ENCODE measurements around the gene GCDH. TPM values are rescaled to one million over a fixed set of nuclear protein-coding genes. Genes with fewer than 3 reads are reported as not detected.
"Not testable (repeated sequence)": the region's sequence is repeated elsewhere in the genome, so short reads cannot be mapped to it uniquely, and the experiment has no call there.

GCDH gene
- total RNA-seq, 1 experiment from 2014 or later = 86.8 TPM

GRCh38 chr19:12885749-12886650, 5.0 kb upstream of the GCDH start:
- Histone ChIP-seq H3K36me3 (no peaks in the 10 kb centered on the region), H3K9me3 (peaks cover 37% of the 10 kb centered on the region), H3K4me3 (no peak overlapping the region), H3K27me3 (peaks cover 32% of the 10 kb centered on the region)
- DNase-seq = no peak

- DNase-seq = no peak
- peaks cover 37% of the 10 kb centered on the region for H3K9me3 ChIP-seq
- H3K27me3 ChIP-seq = peaks cover 32% of the 10 kb centered on the region
- H3K36me3 ChIP-seq = no peaks in the 10 kb centered on the region
- H3K4me3 ChIP-seq = no peak overlapping the region
Observed at GRCh38 chr19:12886651-12886968, 4.3 kb upstream of the GCDH start.

GRCh38 chr19:12886969-12887747, 3.8 kb upstream of the GCDH start, which contains the start of gene KLF1:
Gene KLF1 (minus strand): TSS chr19:12887201. CDS start chr19:12887140, 61 bp downstream.
- DNase-seq = no peak
- peaks cover 32% of the 10 kb centered on the region for H3K27me3 ChIP-seq
- H3K36me3 ChIP-seq = no peaks in the 10 kb centered on the region
- H3K4me3 ChIP-seq = no peak within 1 kb of the TSS
- peaks cover 33% of the 10 kb centered on the region for H3K9me3 ChIP-seq

GRCh38 chr19:12888006-12888603, 2.9 kb upstream of the GCDH start:
- Histone ChIP-seq H3K27me3 (peaks cover 30% of the 10 kb centered on the region), H3K36me3 (peaks cover 2% of the 10 kb centered on the region), H3K4me3 (no peak overlapping the region), H3K9me3 (peaks cover 25% of the 10 kb centered on the region)
- DNase-seq = no peak

GRCh38 chr19:12890299-12890786, 617 bp upstream of the GCDH start:
- H3K4me3 ChIP-seq = peak overlapping the region; percentile 94
- not testable (repeated sequence) for H3K9me3 ChIP-seq, DNase-seq
- H3K36me3 ChIP-seq = peaks cover 13% of the 10 kb centered on the region
- H3K27me3 ChIP-seq = peaks cover 22% of the 10 kb centered on the region

- Histone ChIP-seq H3K36me3 (peaks cover 17% of the 10 kb centered on the region), H3K27me3 (peaks cover 11% of the 10 kb centered on the region), H3K4me3 (peak overlapping the region; percentile 94), H3K9me3 (no peaks in the 10 kb centered on the region)
- no peak for DNase-seq
Observed at GRCh38 chr19:12891553-12892021, 627 bp downstream of the GCDH start.

GRCh38 chr19:12893582-12893981, 2.6 kb downstream of the GCDH start:
- Histone ChIP-seq H3K9me3 (no peaks in the 10 kb centered on the region), H3K4me3 (no peak overlapping the region), H3K36me3 (peaks cover 30% of the 10 kb centered on the region), H3K27me3 (no peaks in the 10 kb centered on the region; the same call in 1 of the 2 replicates)
- no peak for DNase-seq

- Histone ChIP-seq H3K4me3 (no peak overlapping the region), H3K36me3 (peaks cover 33% of the 10 kb centered on the region)
- DNase-seq = no peak
Observed at GRCh38 chr19:12896460-12896859, 5.5 kb downstream of the GCDH start.

GRCh38 chr19:12899891-12900518, 9.0 kb downstream of the GCDH start:
- Histone ChIP-seq H3K9me3 (no peaks in the 10 kb centered on the region), H3K36me3 (peaks cover 20% of the 10 kb centered on the region), H3K27me3 (no peaks in the 10 kb centered on the region), H3K4me3 (no peak overlapping the region)
- DNase-seq = no peak

More at GRCh38 chr19:12896460-12896859, 5.5 kb downstream of the GCDH start:
- no peaks in the 10 kb centered on the region for H3K27me3 ChIP-seq
- H3K9me3 ChIP-seq = no peaks in the 10 kb centered on the region

GRCh38 chr19:12907166-12907565, 16.2 kb downstream of the GCDH start:
- Histone ChIP-seq H3K27me3 (no peaks in the 10 kb centered on the region), H3K9me3 (no peaks in the 10 kb centered on the region), H3K4me3 (no peak overlapping the region), H3K36me3 (no peaks in the 10 kb centered on the region; the same call in 1 of the 2 replicates)
- DNase-seq = no peak

- H3K9me3 ChIP-seq = no peaks in the 10 kb centered on the region
- H3K36me3 ChIP-seq = no peaks in the 10 kb centered on the region
- no peak for DNase-seq
- H3K27me3 ChIP-seq = 0 out of 2 replicates have a peak, but pooled peaks cover 3% of the 10 kb centered on the region
- no peak overlapping the region for H3K4me3 ChIP-seq
Observed at GRCh38 chr19:12912571-12912970, 21.6 kb downstream of the GCDH start.

GRCh38 chr19:12913011-12913561, 22.1 kb downstream of the GCDH start:
- Histone ChIP-seq H3K36me3 (no peaks in the 10 kb centered on the region), H3K27me3 (0 out of 2 replicates have a peak, but pooled peaks cover 3% of the 10 kb centered on the region), H3K9me3 (no peaks in the 10 kb centered on the region), H3K4me3 (no peak overlapping the region)
- DNase-seq = no peak

GRCh38 chr19:12913851-12914690, 23.1 kb downstream of the GCDH start:
- Histone ChIP-seq H3K36me3 (no peaks in the 10 kb centered on the region), H3K9me3 (no peaks in the 10 kb centered on the region; the same call in 1 of the 2 replicates), H3K27me3 (0 out of 2 replicates have a peak, but pooled peaks cover 3% of the 10 kb centered on the region), H3K4me3 (no peak overlapping the region)
- DNase-seq = no peak

- not testable (repeated sequence) for H3K27me3 ChIP-seq, H3K9me3 ChIP-seq, H3K4me3 ChIP-seq, H3K36me3 ChIP-seq, DNase-seq
Observed at GRCh38 chr19:12915860-12916259, 24.9 kb downstream of the GCDH start.

GRCh38 chr19:12918253-12918652, 27.3 kb downstream of the GCDH start:
- Histone ChIP-seq H3K27me3 (no peaks in the 10 kb centered on the region), H3K4me3 (no peak overlapping the region), H3K9me3 (no peaks in the 10 kb centered on the region; the same call in 1 of the 2 replicates), H3K36me3 (peaks cover 20% of the 10 kb centered on the region)
- DNase-seq = no peak
